SK-N-SH treated with all-trans-retinoic acid at 6 μM for 48 hours (cell line): Measurements from ENCODE around the gene LRFN2.

Experiments
- ATAC-seq: fragments of 200-7000 bp; cut with Tn5 transposase; 3 replicates; pipeline ENCODE4 v1.9.1; 2020; ENCODE audit warnings: mild to moderate bottlenecking, moderate library complexity
- ARNTL ChIP-seq: fragments of 450-650 bp; formaldehyde crosslinking; IDR thresholded peaks from 2 replicates; pipeline ENCODE4 v1.5.0; 2020; ENCODE audit warnings: low read depth, mild to moderate bottlenecking, moderate library complexity, borderline replicate concordance
- BACH2 ChIP-seq: fragments of 250-450 bp; sonication (Bioruptor Pico); IDR thresholded peaks from 2 replicates; pipeline ENCODE4 v1.9.0; 2021; ENCODE audit warnings: mild to moderate bottlenecking, borderline replicate concordance
- CREB5 ChIP-seq: fragments of 250-450 bp; sonication (Bioruptor Pico); IDR thresholded peaks from 2 replicates; pipeline ENCODE4 v1.5.1; 2020; ENCODE audit warnings: low read depth, mild to moderate bottlenecking, moderate library complexity
- CSRNP3 ChIP-seq: fragments of 250-450 bp; sonication (Bioruptor Pico); IDR thresholded peaks from 2 replicates; pipeline ENCODE4 v1.5.1; 2021; ENCODE audit warnings: mild to moderate bottlenecking, moderate library complexity
- ESRRG ChIP-seq: fragments of 250-450 bp; sonication (Bioruptor Pico); IDR thresholded peaks from 2 replicates; pipeline ENCODE4 v1.6.1; 2021; ENCODE audit warnings: mild to moderate bottlenecking
- GLIS3 ChIP-seq: fragments of 250-450 bp; sonication (Bioruptor Pico); IDR thresholded peaks from 2 replicates; pipeline ENCODE4 v1.5.0; 2020; ENCODE audit warnings: mild to moderate bottlenecking, moderate library complexity
- ISL1 ChIP-seq: fragments of 250-450 bp; sonication (Bioruptor Pico); IDR thresholded peaks from 2 replicates; pipeline ENCODE4 v2.1.2; 2022; ENCODE audit warnings: mild to moderate bottlenecking, moderate library complexity
- OSR1 ChIP-seq: fragments of 250-450 bp; sonication (Bioruptor Pico); IDR thresholded peaks from 2 replicates; pipeline ENCODE4 v1.8.0; 2022; ENCODE audit warnings: moderate library complexity, mild to moderate bottlenecking, inconsistent platforms
- PATZ1 ChIP-seq: fragments of 250-450 bp; sonication (Bioruptor Pico); IDR thresholded peaks from 2 replicates; pipeline ENCODE4 v1.8.0; 2020; ENCODE audit warnings: mild to moderate bottlenecking, moderate library complexity, borderline replicate concordance
- PPARA ChIP-seq: fragments of 250-450 bp; sonication (Bioruptor Pico); IDR thresholded peaks from 2 replicates; pipeline ENCODE4 v1.5.0; 2020; ENCODE audit warnings: mild to moderate bottlenecking, borderline replicate concordance
- RARB ChIP-seq: fragments of 250-450 bp; sonication (Bioruptor Pico); IDR thresholded peaks from 2 replicates; pipeline ENCODE4 v1.8.0; 2021; ENCODE audit warnings: mild to moderate bottlenecking, moderate library complexity
- TCF4 ChIP-seq: fragments of 250-450 bp; sonication (Bioruptor Pico); IDR thresholded peaks from 2 replicates; pipeline ENCODE4 v1.8.0; 2021; ENCODE audit warnings: mild to moderate bottlenecking, moderate library complexity, borderline replicate concordance
- TOX ChIP-seq: fragments of 250-450 bp; sonication (Bioruptor Pico); IDR thresholded peaks from 2 replicates; pipeline ENCODE4 v1.8.0; 2021; ENCODE audit warnings: mild to moderate bottlenecking, moderate library complexity, borderline replicate concordance
- TSHZ2 ChIP-seq: fragments of 250-450 bp; sonication (Bioruptor Pico); IDR thresholded peaks from 2 replicates; pipeline ENCODE4 v1.5.0; 2020; ENCODE audit warnings: mild to moderate bottlenecking, moderate library complexity
- ZC3H10 ChIP-seq: fragments of 250-450 bp; sonication (Bioruptor Pico); IDR thresholded peaks from 2 replicates; pipeline ENCODE4 v1.5.1; 2021; ENCODE audit warnings: mild to moderate bottlenecking, moderate library complexity
- ZFP3 ChIP-seq: fragments of 250-450 bp; sonication (Bioruptor Pico); IDR thresholded peaks from 2 replicates; pipeline ENCODE4 v1.5.0; 2020; ENCODE audit warnings: mild to moderate bottlenecking, moderate library complexity
- ZFP30 ChIP-seq: fragments of 450-650 bp; formaldehyde crosslinking; IDR thresholded peaks from 2 replicates; pipeline ENCODE4 v1.5.0; 2022; ENCODE audit warnings: mild to moderate bottlenecking, moderate library complexity
- ZNF70 ChIP-seq: fragments of 450-650 bp; formaldehyde crosslinking; IDR thresholded peaks from 2 replicates; pipeline ENCODE4 v1.5.0; 2020; ENCODE audit warnings: mild to moderate bottlenecking, moderate library complexity
- ZNF8 ChIP-seq: fragments of 450-650 bp; formaldehyde crosslinking; IDR thresholded peaks from 2 replicates; pipeline ENCODE4 v1.5.0; 2020; ENCODE audit warnings: mild to moderate bottlenecking, moderate library complexity

The LRFN2 gene

GRCh38 chr6:40397287-40398033 lies 189.7 kb downstream of the LRFN2 start:
- TF ChIP-seq ZNF8 (CRISPR knock-in tag) (no peak), ZNF70 (CRISPR knock-in tag) (no peak), TSHZ2 (CRISPR knock-in tag) (no peak), ZFP3 (CRISPR knock-in tag) (no peak), TCF4 (CRISPR knock-in tag) (no peak), GLIS3 (CRISPR knock-in tag) (no peak), RARB (CRISPR knock-in tag) (no peak), ISL1 (no peak), ZC3H10 (CRISPR knock-in tag) (no peak), ARNTL (no peak)
- no peak for ATAC-seq

- ATAC-seq, result no peak
- TF ChIP-seq OSR1, result no peak
- TF ChIP-seq ZC3H10 (CRISPR knock-in tag), result no peak
- no peak for TF ChIP-seq BACH2 (CRISPR knock-in tag)
- no peak for TF ChIP-seq RARB (CRISPR knock-in tag)
- TF ChIP-seq ZFP30 (CRISPR knock-in tag), result no peak
- no peak for TF ChIP-seq TCF4 (CRISPR knock-in tag)
- no peak for TF ChIP-seq PPARA (CRISPR knock-in tag)
- no peak for TF ChIP-seq TOX
- TF ChIP-seq PATZ1 (CRISPR knock-in tag), result no peak
- TF ChIP-seq CSRNP3 (CRISPR knock-in tag), result no peak
- no peak for TF ChIP-seq ZFP3 (CRISPR knock-in tag)
- no peak for TF ChIP-seq CREB5 (CRISPR knock-in tag)
These were observed 191.5 kb downstream of the LRFN2 start for GRCh38 chr6:40395698-40396076.

GRCh38 chr6:40395066-40395697 lies 192.0 kb downstream of the LRFN2 start:
- ATAC-seq, result no peak
- TF ChIP-seq PATZ1 (CRISPR knock-in tag), result no peak

- no peak for ATAC-seq
- TF ChIP-seq ARNTL, result no peak
- no peak for TF ChIP-seq PPARA (CRISPR knock-in tag)
- no peak for TF ChIP-seq TSHZ2 (CRISPR knock-in tag)
- TF ChIP-seq ESRRG (CRISPR knock-in tag), result no peak
- TF ChIP-seq OSR1, result no peak
- no peak for TF ChIP-seq TCF4 (CRISPR knock-in tag)
- TF ChIP-seq GLIS3 (CRISPR knock-in tag), result no peak
- no peak for TF ChIP-seq PATZ1 (CRISPR knock-in tag)
- no peak for TF ChIP-seq ZFP3 (CRISPR knock-in tag)
These were observed 192.8 kb downstream of the LRFN2 start for GRCh38 chr6:40394381-40394780.
